Fibroblast of skin of scalp (primary cell): ENCODE measurements around the gene PRKCB.
"Not testable (repeated sequence)": the region's sequence is repeated elsewhere in the genome, so short reads cannot be mapped to it uniquely, and the experiment has no call there.

Experiments
- DNase-seq: peaks from one replicate; pipeline ENCODE4 v3.0.0-alpha.2; 2013

PRKCB gene

DNA sequence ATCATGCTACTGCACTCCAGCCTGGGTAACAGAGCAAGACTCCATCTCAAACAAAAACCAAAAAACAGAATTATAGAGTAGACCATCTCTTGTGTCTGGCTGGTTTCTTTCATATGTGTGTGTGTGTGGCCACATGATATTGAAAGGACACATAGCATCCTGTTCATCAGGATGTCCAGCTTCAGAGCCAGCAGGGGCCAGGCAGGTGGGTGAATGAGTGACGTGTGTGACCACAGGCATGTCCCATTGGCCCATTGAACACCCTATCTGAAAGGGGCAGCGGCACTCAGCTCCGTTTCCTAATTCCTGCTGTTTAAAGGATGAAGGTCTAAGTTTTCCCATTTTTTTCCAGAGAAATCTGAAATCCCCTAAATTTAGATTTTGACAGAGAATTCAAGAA, 174.2 kb downstream of the PRKCB start:
- no peak for DNase-seq

DNA sequence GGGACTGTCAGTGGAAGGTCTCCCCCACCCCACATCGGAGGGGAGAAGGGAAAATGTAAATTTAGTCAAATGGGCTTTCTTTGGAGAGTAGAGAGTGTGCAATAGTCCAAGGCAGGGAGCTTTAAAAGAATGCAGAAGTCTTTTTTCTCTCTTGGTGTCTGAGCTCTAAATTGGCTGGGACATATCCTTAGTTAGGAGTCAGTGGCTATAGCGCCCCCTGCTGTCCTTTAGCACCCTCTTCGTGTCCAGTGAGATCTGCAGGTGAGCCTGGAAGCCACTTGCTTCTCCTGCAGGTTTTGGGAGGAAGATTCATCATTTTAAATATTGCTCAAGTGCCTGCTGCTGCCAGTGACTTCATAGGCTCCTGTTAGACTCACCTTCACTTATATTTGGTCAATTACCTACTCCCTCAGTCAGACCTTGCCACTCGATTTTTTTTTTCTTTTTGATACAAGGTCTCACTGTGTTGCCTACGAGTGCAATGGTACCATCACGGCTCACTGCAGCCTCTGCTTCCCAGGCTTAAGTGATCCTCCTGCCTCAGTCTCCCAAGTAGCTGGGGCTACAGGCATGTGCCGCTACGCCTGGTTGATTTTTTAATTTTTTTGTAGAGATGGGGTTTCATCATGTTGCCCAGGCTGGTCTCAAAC, 174.8 kb downstream of the PRKCB start:
- DNase-seq, result peak; percentile 54

DNA sequence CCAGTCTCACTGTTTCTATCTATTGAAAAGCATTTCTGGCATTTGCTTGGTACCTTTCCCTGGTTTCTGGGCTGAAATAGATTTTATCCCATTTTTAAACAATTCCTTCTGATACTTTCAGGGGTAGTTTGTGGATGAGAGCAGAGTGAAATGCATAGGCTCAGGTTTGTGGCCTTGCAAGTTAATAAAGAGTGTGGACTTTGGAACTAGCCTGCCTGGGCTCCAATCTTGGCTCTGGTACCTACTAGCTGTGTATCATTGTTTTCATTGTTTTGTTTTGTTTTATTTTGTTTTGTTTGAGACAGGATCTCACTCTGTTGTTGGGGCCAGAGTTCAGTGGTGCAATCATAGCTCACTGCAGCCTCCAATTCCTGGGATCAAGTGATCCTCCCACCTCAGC, 175.5 kb downstream of the PRKCB start:
- no peak for DNase-seq

DNA sequence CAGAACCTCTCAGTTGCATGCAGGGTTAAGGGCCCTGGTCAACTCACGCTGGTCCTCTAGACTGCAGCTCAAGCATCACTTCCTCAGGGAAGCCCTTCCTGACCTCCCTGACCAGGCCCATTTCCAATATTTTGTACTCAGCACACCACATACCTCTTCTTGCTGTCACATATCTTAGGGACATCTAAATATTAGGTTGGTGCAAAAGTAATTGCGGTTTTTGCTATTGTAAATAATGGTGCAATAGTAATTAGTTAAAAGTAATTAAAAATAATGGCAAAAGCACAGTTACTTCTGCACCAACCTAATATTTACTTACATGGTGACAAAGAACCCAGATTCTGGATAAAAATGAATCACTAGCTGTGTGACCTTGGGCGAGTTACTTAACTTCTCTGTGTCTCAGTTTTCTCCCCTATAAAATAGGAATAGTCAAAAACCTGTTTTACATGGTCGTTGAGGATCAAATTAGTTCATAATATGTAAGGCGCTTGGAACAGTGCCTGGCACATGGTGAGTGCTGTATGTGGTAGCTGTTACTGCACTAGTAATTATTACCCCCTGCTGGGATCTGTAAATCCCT, 177.4 kb downstream of the PRKCB start:
- no peak for DNase-seq

DNA sequence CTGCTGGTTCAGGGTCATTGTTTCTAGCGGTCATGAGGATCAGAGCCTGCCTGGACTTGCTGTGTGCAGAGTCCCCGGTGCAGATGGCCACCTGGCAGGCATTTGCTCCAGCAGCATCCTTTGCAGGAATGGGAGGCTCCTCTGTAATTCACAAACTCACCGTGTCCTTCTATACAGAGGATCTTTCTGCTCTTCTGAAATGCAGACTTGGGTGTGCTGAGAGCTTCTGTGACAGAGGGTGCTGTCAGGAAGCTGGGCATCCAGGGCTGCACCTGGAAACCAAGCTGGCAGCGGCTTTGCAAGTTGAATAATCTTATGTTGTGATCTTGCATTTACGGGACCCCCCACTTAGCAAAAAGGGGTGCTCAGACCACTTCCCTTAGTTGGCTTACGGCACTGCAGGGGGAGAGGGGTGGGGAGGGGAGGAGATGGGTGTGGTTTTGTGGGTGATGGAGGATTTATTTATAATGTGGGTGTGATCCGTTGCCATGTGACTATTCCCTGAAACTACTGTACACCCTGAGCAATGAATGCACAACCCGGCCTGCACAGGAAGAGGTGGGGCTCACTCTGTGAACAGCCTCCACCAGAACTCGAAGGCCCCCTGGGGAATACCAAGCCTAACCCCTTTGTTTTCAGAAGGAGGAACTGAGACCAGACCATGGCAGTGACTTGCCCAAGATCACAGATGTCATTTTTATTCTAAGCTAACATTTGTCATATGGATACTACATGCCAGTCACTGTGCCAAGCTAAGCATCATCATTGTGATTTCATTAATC, 178.3 kb downstream of the PRKCB start:
- no peak for DNase-seq

DNA sequence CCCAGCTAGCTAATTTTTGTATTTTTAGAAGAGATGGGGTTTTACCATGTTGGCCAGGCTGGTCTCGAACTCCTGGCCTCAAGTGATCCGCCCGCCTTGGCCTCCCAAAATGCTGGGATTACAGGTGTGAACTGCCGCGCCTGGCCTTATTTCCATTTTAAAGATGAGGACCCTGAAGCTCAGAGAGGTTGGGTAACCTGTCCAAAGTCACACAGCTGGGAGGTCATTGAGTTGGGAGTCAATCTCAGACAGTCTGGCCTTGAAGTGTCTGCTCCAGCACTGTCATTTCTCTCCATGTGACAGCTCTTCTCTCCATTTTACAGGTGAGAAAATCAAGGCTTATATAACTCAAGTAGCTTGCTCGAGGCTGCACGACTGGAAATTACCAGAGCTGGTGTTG, 179.2 kb downstream of the PRKCB start:
- not testable (repeated sequence) for DNase-seq

DNA sequence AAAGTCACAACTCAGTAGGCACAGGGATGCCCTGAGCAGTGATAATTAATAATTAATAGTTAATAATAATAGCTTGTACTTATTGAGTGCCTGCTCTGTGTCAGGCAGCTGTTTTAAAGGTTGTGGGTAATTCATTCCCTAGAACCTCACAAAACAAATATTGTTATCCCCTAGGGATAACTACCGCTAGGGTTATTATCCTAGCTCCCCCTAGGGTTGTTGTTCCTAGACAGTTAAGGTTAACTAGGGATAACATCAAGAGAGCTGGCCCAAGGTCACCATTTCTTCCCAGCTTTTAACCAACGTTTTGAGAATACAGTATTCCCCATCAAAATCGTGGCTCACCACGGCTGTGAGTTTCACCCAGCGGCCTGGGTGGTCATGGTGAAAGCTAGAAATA, 180.1 kb downstream of the PRKCB start:
- DNase-seq, result no peak

DNA sequence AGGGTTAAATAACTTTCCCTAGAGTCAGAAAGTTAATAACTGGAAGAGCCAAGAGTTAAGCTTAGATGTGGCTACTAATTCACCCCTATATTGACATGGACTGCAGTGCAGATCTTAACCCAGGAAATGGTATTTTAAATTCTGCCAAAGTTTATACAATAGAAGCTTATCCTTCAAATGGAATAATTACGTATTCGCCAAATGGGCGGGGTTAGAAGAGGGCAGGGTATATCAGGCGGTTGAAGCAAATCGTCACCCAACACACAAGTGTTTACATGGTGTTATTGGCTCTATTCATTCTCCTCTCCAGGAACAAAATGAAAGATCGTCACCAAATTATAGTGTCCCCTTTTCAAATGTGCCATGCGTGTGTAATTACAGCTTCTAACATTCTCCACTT, 182.7 kb downstream of the PRKCB start:
- no peak for DNase-seq

DNA sequence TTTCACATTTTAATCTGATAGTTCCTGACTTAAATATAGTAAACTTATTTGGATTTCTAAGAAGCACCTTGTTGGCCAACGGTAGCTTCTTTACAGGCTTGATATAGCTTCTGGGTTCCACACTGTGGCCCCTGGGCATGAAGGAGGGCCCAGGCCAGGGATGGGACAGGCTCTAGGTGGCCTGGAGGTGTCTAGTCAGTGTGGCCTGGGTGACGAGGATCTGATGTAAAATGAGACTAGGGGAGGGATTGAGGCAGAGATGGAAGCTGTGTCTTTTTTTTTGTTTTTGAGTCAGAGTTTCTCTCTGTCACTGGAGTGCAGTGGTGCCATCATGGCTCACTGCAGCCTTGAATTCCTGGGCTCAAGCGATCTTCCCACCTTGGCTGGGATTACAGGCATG, 187.0 kb downstream of the PRKCB start:
- no peak for DNase-seq

DNA sequence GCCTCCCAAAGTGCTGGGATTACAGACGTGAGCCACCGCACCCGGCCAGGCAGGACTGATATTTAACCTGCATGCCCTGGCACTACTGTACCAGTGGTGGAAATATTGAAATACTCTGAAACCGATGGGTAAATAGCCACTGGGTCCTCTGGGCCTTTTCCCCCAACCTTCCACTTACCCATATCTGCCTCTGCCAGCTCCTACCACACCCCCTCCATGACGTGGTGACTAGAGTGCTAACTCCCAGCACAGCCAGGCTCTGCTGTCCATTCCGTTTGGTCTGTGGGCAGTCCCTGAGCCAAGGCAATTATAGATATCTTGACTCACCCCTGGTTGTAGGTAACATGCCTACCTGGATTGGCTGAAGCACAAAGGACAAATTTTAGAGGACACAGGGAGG, 187.8 kb downstream of the PRKCB start:
- DNase-seq, result no peak

DNA sequence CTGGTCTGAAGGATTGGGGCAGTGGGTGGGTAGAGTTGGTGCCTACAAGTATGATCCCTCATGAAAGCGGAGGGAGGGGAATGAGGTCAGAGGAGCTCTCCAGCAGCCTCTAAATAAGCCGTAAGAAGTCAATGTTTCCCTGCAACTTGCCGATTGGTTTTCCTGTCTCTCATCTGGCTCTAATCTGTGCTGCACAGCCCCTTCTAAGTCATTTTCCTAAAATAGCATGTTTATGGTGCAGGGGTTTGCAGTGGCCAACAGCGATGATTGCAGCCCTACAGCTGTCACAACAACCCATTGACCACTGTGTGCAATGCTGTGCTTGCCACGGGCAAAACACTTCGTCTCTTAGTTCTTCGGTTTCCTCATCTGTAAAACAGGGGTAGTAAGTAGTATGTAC, 189.2 kb downstream of the PRKCB start:
- DNase-seq, result no peak

DNA sequence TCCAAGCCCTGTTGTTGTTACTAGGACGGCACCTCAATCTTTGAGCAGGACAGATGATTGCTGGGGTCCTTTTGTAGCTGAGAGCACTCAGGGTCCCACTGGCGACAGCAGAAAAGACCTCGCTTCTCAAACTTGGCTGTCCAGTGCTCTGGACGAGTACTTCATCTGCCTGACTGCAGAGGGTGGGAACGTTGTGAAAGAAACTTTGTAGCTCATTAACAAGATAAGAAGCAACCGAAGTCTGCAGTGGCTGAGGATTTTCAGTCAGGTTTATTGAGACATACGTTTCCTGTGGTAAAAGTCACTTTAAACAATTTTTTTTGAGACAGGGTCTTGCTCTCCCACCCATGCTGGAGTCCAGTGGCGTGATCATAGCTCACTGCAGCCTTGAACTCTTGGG, 191.7 kb downstream of the PRKCB start:
- DNase-seq, result no peak

DNA sequence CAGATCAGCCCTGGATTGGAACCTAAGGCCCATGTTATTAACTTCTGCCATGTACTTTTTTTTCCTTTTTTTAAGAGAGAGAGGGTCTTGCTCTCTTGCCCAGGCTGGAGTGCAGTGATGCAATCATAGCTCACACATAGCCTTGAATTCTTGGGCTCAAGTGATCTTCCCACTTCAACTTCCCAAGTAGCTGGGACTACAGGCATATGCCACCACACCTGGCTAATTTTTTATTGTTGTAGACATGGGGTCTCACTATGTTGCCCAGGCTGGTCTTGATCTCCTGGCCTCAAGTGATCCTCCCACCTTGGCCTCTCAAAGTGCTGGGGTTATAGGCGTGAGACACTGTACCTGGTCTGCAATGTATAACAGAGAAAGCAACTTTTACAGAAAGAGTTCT, 194.1 kb downstream of the PRKCB start:
- not testable (repeated sequence) for DNase-seq

DNA sequence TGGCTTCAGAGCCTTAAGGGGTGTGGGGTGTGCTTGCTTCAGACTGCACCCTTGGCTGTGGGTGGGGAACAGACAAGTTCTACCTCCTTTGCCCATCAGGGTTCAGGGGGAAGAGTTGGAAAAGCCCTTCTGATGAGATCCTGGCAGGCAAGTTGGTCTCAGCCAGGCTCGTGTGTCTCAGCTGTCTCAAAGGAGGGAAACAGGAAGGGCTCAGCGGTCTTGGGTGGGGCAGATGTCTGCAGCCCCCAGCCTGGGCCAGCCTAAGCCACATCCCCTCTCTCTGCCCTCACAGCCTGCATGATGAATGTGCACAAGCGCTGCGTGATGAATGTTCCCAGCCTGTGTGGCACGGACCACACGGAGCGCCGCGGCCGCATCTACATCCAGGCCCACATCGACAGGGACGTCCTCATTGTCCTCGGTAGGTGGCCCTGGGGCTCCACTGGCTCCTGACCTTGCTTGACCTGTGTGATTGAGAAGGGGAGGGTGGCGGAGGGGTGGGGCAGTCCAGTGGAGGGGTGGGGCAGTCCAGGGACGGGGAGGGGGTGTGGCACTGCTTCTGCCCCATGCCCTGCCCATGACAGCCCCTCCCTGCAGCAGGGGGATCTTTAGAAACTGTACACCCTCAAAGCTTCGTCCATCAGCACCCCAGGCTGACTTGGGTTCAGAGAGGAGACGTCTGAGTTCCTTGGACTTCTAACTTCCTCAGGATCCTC, 199.5 kb downstream of the PRKCB start:
- no peak for DNase-seq

DNA sequence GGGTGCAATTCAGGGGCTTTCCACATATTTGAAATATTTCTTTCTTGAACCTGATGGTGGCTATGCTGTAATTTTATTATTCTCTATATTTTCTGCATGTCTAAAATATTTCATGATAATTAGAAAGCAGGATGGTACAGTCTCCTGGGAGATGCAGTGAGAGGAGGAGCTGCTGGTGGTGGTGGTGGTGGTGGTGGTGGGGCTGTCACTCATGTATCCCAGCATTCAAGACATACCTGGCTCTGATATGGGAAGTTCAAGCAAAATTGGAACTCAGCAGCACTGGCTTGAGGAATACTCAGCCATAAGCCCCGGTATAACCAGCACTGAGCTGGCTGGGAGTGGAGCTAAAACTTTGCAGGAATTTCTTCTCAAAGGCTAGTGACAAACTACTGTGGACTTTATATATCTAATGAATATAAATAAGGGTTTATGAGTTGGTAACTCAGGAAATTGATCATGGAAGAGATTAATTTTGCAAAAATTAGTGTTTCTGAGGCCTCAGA, 200.3 kb downstream of the PRKCB start:
- no peak for DNase-seq

DNA sequence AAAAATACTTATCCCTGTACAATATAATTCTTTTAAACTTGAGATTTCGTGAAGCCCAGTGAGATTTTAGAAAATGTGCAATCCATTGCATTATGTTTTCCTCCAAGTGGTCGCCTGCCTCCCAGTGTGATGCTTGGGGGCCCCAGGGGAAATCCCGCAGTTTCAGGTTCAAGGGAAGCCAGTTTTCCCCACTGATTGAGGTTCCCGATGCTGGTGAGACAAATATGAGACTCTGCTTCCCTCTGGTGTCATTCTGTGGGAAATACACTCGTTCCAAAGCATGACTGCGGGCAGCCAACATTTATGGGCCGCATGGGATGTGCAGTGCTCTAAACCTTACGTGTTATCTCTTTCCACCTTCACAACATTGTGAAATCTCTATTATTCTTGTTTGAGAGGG, 200.8 kb downstream of the PRKCB start:
- DNase-seq, result peak; percentile 33

DNA sequence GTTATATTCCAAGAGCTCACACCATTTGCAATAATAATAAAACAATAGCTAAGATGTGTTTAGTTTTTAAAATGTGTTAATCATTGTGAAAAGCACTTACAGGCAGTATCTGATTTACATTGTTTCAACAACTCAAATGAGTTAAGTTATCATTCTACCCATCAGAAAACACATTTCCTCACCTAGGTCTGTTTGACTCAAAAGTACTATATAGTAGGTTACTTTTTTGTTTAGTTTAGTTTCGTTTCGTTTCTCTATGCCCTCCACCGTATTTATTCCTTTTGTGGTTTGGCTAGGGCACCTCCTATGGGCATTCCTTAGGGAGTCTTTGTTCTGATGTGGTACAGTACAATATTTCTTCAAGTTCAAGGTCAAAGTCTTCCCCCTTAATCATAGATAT, 201.6 kb downstream of the PRKCB start:
- no peak for DNase-seq

DNA sequence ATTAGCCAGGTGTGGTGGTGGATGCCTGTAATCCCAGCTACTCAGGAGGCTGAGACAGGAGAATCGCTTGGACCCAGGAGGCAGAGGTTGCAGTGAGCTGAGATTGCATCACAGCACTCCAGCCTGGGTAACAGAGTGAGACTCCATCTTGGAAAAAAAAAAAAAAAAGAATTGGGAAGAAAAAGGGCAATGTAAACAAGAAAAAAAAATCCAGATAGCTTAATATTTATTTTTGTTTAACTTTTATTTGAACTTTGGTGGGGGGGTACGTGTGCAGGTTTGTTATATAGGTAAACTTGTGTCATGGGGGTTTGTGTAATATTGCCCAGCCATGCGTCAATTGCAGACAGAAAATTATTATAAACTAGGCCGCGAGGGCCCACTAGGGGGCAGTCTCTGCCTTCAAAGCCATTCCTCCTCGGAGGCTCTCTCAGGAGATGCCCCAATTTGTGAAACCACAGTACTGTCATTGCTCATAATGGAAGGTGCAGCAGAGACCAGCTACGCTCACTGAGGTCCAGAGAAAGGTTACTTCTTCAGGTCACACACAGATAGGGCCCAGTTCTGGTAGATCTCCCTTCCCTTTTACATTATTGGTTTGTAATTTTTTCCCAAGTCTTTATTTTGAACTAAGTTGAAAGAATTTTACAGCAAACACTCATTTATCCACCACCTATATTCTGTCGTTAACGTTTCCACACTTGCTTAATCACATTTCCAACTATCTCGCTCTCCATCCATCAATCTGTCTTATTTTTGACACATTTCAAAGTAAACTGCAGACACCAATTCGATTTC, 206.2 kb downstream of the PRKCB start:
- DNase-seq, result peak; percentile 54

DNA sequence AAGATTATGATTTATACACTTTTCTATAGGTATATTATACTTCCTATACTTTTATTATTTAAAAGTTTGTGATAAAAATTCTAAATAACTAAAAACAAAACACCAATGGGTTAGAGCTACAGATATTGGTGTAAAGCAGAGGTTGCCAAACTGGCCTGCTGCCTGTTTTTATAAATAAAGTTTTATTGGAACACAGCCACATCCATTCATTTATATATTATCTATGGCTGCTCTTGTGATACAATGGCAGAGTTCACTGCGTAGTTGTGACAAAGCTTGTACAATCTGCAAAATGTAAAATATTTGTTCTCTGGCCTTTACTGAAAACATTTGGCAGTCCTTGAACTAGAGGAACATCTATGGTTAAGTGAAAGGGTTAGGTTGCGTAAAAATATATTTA, 208.7 kb downstream of the PRKCB start:
- DNase-seq, result no peak

DNA sequence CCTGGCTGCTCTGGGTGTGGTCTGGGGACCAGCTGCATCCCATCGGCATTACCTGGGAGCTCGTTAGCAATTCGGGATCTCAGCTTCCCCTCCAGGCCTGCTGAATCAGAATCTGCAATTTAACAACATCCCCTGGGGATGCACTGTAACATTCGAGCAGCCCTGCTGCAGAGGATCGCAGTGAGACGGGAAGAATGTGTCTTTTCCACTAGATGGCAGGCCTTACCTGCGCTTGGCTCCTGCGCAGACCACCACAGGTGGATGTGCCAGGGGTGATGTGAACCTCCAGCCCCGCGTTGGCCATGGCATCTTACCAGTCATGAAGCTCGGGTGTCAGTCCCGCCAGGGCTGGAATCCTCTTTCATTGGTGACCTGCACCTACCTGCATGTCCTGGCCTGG, 209.9 kb downstream of the PRKCB start:
- no peak for DNase-seq

DNA sequence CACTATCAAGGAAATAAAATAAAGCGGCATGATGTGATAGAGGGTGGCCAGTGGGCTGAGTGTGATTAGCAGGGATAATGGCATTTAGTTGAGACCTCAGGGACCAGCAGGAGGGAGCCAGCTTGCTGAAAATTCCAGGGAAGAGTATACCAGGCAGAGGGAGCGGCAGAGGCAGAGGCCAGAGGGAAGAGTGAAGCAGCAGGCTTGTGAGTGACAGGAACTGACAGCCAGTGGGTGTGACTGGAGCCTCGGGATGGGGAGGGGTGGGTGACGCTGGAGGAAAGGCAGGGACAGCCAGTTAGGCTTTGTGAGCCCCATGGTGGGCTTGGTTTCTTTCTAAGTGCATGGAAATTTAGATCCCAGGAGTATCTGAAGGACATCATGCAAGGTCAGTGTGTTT, 210.7 kb downstream of the PRKCB start:
- no peak for DNase-seq

DNA sequence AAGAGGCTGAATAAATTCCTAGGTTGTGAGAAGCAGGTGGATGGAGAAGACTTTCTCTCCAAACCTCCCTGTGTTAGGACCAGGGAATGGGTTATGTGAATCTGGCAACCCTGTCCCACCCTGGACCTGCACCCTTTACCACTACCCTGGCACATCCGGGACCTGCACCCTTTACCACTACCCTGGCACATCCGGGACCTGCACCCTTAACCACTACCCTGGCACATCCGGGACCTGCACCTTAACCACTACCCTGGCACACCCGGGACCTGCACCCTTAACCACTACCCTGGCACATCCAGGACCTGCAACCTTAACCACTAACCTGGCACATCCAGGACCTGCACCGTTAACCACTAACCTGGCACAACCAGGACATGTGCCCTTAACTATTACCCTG, 213.3 kb downstream of the PRKCB start:
- no peak for DNase-seq
